ENCODE data around the gene TECTB.

- TF ChIP-seq ZNF316 (IDR thresholded peaks at IDR 0.05) = no peak
- no peak for TF ChIP-seq U2AF2 (optimal IDR thresholded peaks at IDR 0.05; ENCODE audit: low read depth, low read length)
- no peak for TF ChIP-seq PTRF (tag; IDR thresholded peaks at IDR 0.05)
- TF ChIP-seq, protein P1, sequence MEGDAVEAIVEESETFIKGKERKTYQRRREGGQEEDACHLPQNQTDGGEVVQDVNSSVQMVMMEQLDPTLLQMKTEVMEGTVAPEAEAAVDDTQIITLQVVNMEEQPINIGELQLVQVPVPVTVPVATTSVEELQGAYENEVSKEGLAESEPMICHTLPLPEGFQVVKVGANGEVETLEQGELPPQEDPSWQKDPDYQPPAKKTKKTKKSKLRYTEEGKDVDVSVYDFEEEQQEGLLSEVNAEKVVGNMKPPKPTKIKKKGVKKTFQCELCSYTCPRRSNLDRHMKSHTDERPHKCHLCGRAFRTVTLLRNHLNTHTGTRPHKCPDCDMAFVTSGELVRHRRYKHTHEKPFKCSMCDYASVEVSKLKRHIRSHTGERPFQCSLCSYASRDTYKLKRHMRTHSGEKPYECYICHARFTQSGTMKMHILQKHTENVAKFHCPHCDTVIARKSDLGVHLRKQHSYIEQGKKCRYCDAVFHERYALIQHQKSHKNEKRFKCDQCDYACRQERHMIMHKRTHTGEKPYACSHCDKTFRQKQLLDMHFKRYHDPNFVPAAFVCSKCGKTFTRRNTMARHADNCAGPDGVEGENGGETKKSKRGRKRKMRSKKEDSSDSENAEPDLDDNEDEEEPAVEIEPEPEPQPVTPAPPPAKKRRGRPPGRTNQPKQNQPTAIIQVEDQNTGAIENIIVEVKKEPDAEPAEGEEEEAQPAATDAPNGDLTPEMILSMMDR (IDR thresholded peaks at IDR 0.05 in 2 of 3, conservative IDR thresholded peaks at IDR 0.05 in 1 of 3; ENCODE audit: insufficient read depth in 2 of 3, low read depth in 1 of 3, low read length in 3 of 3) = no peak
- no peak for TF ChIP-seq JUND (IDR thresholded peaks at IDR 0.05; ENCODE audit: borderline replicate concordance, low read depth, low read length)
- TF ChIP-seq JUND (tag; IDR thresholded peaks at IDR 0.05; ENCODE audit: borderline replicate concordance, low read depth, low read length) = no peak
- no peak for TF ChIP-seq RAD51 (IDR thresholded peaks at IDR 0.05; ENCODE audit: borderline replicate concordance, low read depth)
- TF ChIP-seq, protein P2, sequence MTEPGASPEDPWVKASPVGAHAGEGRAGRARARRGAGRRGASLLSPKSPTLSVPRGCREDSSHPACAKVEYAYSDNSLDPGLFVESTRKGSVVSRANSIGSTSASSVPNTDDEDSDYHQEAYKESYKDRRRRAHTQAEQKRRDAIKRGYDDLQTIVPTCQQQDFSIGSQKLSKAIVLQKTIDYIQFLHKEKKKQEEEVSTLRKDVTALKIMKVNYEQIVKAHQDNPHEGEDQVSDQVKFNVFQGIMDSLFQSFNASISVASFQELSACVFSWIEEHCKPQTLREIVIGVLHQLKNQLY (CRISPR knock-in tag; conservative IDR thresholded peaks at IDR 0.05) = no peak
- TF ChIP-seq, protein P3, sequence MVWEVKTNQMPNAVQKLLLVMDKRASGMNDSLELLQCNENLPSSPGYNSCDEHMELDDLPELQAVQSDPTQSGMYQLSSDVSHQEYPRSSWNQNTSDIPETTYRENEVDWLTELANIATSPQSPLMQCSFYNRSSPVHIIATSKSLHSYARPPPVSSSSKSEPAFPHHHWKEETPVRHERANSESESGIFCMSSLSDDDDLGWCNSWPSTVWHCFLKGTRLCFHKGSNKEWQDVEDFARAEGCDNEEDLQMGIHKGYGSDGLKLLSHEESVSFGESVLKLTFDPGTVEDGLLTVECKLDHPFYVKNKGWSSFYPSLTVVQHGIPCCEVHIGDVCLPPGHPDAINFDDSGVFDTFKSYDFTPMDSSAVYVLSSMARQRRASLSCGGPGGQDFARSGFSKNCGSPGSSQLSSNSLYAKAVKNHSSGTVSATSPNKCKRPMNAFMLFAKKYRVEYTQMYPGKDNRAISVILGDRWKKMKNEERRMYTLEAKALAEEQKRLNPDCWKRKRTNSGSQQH (CRISPR knock-in tag; IDR thresholded peaks at IDR 0.05) = no peak
Observed at GRCh38 chr10:112262546-112262945, 20.7 kb upstream of the TECTB start.
